Tibial artery (tissue), 4 donors: ENCODE measurements around the gene TNPO2.
A peak's percentile ranks its signal among the peaks of the same experiment; 100 is the strongest.

Experiments
- DNase-seq, 2 donors: peaks; one replicate each; pipeline ENCODE4 v3.0.0-alpha.2; 2019
- H3K27ac ChIP-seq, 2 donors: fragments of 200-600 bp; sonication (generic) in 1 of 2; 1 replicate in 1 of 2; 2 replicates in 1 of 2; pipeline ENCODE4 v1.5.1; 2018 to 2019; ENCODE audit warnings: mild to moderate bottlenecking in 1 of 2
- H3K27me3 ChIP-seq, 2 donors: fragments of 200-600 bp; sonication (generic) in 1 of 2; one replicate each; pipeline versions ENCODE4 v1.5.1 to v1.6.0; 2016 to 2019
- H3K36me3 ChIP-seq, 3 donors: fragments of 200-600 bp; sonication (generic) in 2 of 3; one replicate each; pipeline ENCODE4 v1.5.1; 2016 to 2019; ENCODE audit warnings: mild to moderate bottlenecking in 2 of 3
- H3K4me1 ChIP-seq, 4 donors: fragments of 200-600 bp; sonication (generic) in 2 of 4; 1 replicate in 3 of 4; 2 replicates in 1 of 4; pipeline ENCODE4 v1.5.1; 2016 to 2019
- H3K4me3 ChIP-seq, 2 donors: fragments of 200-600 bp; sonication (generic) in 1 of 2; 1 replicate in 1 of 2; 2 replicates in 1 of 2; pipeline ENCODE4 v1.5.1; 2018 to 2019; ENCODE audit warnings: mild to moderate bottlenecking in 2 of 2
- H3K9me3 ChIP-seq, 3 donors: fragments of 200-600 bp; sonication (generic) in 1 of 3; one replicate each; pipeline ENCODE4 v1.5.1; 2016 to 2019
- intact Hi-C: fragments of 100-400 bp; cut with DNase I; formaldehyde crosslinking; loops from one replicate; pipeline ENCODE4 v1.15.0; 2023; ENCODE audit warnings: low total_unique reads
- TF ChIP-seq, protein P1 (sequence below), 2 experiments: fragments of 200-600 bp in 1 of 2; fragments of 450-650 bp in 1 of 2; IDR thresholded peaks; one replicate each; pipeline ENCODE4 v1.5.1; 2017 to 2019; ENCODE audit warnings: antibody characterized with exemption in 2 of 2, mild to moderate bottlenecking in 1 of 2, moderate library complexity in 1 of 2

Gene TNPO2

DNA sequence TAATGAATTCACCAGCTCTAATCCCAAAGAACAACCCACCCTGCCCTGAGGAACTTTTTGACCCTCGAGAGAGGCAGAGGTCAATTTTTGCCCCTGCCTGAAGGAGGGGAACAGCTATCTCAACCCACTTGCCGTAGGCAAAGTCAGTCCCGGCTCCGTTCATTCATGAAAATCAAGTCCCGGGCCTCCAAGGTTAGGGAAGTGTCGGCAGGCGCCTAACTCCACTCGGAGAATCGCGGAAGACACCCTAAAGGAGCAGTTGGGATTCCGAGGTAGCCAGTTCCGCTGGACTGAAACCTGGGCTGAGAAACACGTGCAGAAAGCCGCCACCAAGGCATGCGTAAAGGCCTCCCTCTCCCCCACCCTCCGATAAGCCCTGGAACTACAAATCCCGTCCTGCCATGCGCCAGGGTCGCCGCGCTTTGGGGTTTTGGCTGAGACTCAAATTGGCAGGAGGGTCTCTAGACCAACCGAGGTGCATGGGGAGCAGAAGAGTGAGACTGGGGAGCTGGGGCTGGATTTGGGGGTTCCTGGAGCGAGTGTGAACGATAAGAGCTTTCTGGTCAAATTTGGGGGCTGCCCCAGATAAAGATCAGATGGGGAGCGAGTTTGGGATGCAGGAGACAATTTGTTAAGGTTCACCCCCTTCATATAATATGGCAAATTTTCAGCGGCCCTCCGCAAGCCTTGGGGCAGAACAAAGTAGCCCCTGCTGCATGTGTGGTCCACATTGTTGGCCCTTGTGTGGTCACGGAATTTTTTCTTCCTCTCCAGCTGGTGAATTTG is at the start of gene TNPO2:
Gene TNPO2 (minus strand): TSS at position 292 of the 786 bp plus-strand sequence. CDS start 2,955 bp downstream, outside the sequence.
- H3K4me3 ChIP-seq: peak within 1 kb of the TSS; percentile 90 to 91
- TF ChIP-seq, protein P1, sequence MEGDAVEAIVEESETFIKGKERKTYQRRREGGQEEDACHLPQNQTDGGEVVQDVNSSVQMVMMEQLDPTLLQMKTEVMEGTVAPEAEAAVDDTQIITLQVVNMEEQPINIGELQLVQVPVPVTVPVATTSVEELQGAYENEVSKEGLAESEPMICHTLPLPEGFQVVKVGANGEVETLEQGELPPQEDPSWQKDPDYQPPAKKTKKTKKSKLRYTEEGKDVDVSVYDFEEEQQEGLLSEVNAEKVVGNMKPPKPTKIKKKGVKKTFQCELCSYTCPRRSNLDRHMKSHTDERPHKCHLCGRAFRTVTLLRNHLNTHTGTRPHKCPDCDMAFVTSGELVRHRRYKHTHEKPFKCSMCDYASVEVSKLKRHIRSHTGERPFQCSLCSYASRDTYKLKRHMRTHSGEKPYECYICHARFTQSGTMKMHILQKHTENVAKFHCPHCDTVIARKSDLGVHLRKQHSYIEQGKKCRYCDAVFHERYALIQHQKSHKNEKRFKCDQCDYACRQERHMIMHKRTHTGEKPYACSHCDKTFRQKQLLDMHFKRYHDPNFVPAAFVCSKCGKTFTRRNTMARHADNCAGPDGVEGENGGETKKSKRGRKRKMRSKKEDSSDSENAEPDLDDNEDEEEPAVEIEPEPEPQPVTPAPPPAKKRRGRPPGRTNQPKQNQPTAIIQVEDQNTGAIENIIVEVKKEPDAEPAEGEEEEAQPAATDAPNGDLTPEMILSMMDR (IDR thresholded peaks at IDR 0.05): no peak
- H3K9me3 ChIP-seq: no peaks in the 10 kb centered on the region
- peaks cover 0 to 43% (median 31%) of the 10 kb centered on the region in 4 donors for H3K4me1 ChIP-seq
- peak in 1 of 2 donors; percentile 46 for DNase-seq
- peak within 1 kb of the TSS; percentile 89 to 96 for H3K27ac ChIP-seq
- H3K27me3 ChIP-seq: no peaks in the 10 kb centered on the region
- H3K36me3 ChIP-seq: peaks cover 4 to 28% (median 12%) of the 10 kb centered on the region in 3 donors
- intact Hi-C loops: loop anchor here (5.0 kb wide), 1 partner anchor 797 kb away; the partner anchor contains the start of gene ZNF700

DNA sequence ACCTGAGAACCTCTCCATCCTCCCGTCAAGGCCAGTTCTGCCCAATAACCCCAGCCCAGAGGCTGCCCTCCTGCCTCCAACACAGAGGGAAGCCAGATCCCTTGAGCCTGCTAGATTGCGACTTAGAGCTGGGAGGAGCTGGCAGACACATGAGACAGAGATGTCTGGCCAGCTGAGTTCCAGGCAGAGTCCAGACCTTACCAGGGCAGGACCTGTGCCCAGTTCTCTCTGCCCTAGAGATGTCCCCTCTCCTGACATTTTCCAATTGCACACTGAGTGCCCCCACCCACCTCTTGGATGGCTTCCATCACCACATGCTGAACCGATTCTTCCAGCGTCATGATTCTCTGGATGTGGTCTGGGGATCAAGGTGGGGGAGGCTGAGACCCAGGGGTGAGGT is 48.6 kb upstream of the TNPO2 start:
- no peaks in the 10 kb centered on the region for H3K9me3 ChIP-seq
- no peaks in the 10 kb centered on the region for H3K27me3 ChIP-seq
- TF ChIP-seq, protein P1 (IDR thresholded peaks at IDR 0.05): no peak
- no peak overlapping the region for H3K4me3 ChIP-seq
- intact Hi-C loops: no loop called here
- H3K27ac ChIP-seq: peak overlapping the region in 1 of 2 donors; percentile 13
- DNase-seq: no peak
- H3K4me1 ChIP-seq: peaks cover 0 to 26% (median 15%) of the 10 kb centered on the region in 4 donors
- H3K36me3 ChIP-seq: peaks cover 0 to 31% (median 0%) of the 10 kb centered on the region in 3 donors

DNA sequence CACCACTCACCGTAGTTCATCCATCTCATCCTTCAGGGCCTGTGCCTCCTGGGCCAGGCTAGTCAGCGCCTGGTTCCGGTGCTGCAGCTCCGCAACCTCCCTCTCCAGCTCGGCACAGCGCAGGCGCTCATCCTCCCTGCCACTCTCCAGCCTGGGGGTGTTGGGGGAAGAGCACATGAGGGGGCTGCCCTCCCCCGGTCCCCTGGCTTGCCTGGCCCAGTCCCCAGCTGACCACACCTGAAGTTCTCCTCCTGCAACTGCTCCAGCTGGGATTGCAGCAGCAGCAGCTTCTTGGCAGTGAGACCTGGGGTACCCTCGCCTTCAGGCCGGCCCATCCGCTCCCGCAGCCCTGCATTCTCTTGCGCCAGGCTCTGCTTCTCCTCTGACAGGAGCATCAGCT is 47.2 kb upstream of the TNPO2 start:
- DNase-seq: no peak
- Histone ChIP-seq H3K9me3 (no peaks in the 10 kb centered on the region), H3K4me1 (peaks cover 0 to 27% (median 14%) of the 10 kb centered on the region in 4 donors), H3K36me3 (peaks cover 0 to 35% (median 0%) of the 10 kb centered on the region in 3 donors), H3K27ac (no peak overlapping the region), H3K4me3 (no peak overlapping the region), H3K27me3 (no peaks in the 10 kb centered on the region)
- TF ChIP-seq, protein P1 (IDR thresholded peaks at IDR 0.05): no peak
- intact Hi-C loops: no loop called here

DNA sequence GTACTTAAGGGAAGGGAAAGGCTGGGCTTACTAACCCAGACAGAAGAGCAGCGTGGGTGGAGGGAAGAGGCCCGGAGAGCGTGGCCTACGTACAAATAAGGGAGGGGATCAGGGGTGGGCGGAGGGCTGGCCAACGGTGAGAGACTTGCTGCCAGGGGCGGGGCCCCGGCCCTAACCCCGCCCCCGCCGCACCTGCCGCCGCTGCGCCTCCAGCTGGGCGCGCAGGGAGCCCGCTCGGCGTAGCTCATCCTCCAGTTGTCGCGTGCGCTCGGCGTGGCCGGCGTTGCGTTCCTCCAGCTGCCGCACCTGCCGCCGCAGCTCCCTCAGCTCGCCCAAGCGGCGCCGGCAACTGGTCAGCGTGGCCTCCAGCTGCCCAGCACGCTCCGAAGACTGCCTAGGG is 46.0 kb upstream of the TNPO2 start:
- H3K27me3 ChIP-seq: no peaks in the 10 kb centered on the region
- H3K4me3 ChIP-seq: no peak overlapping the region
- intact Hi-C loops: loop anchor here (5.0 kb wide), 1 partner anchor 78 kb away; no protein-coding TSS in a partner anchor
- no peak for DNase-seq
- H3K27ac ChIP-seq: no peak overlapping the region
- peaks cover 0 to 24% (median 8%) of the 10 kb centered on the region in 4 donors for H3K4me1 ChIP-seq
- no peaks in the 10 kb centered on the region for H3K9me3 ChIP-seq
- H3K36me3 ChIP-seq: peaks cover 0 to 39% (median 2%) of the 10 kb centered on the region in 3 donors
- TF ChIP-seq, protein P1 (IDR thresholded peaks at IDR 0.05): no peak

DNA sequence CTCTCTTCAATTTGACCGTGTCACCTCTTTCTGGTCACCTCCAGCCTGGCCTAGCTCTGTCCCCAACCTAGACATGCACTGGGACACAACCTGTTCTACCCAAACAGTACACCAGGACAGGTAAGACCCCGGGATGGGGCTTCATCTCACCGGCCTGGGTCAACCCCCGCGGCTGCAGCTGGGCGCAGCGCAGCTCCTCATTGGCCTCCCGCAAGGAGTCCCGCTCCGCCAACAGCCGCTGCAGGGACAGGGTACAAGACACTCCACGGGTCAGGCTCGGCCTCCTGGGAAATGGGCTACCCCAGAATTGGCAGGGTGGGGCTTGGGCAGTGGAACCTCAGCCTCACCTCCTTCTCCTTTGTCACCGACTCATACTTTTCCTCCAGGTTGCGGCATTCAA is 43.9 kb upstream of the TNPO2 start:
- Histone ChIP-seq H3K36me3 (peaks cover 0 to 58% (median 16%) of the 10 kb centered on the region in 3 donors), H3K4me1 (peaks cover 0 to 11% (median 2%) of the 10 kb centered on the region in 4 donors), H3K27me3 (no peaks in the 10 kb centered on the region), H3K4me3 (no peak overlapping the region), H3K27ac (no peak overlapping the region), H3K9me3 (no peaks in the 10 kb centered on the region)
- intact Hi-C loops: loop anchor here (2.0 to 5.0 kb wide), 2 partner anchors 29 to 80 kb away; no protein-coding TSS in a partner anchor
- no peak for DNase-seq
- TF ChIP-seq, protein P1 (IDR thresholded peaks at IDR 0.05): no peak
